ENCODE measurements around the gene QSOX2.
"Not testable (repeated sequence)": the region's sequence is repeated elsewhere in the genome, so short reads cannot be mapped to it uniquely, and the experiment has no call there.

QSOX2 gene

DNA sequence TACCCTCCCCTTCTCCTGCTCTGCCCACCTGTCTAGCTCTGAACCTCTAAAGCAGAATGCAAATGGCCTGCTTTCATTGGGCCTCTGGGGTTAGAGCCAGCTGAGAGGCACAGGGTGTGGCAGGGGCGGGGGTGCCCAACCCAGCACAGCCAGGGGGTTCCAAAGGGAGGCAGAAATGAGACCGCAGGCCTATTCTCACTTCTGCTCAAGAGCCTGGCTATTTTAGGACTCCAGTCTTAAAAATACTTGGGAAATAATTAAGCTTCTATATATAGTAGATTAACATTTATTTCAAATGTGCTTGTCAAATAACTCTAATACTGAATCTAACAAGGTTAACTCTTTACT, 5.7 kb downstream of the QSOX2 start:
- no peak overlapping the region for H3K4me3 ChIP-seq (replicated peaks; ENCODE audit: low read depth, low read length)
- no peak for TF ChIP-seq CTCF (IDR thresholded peaks at IDR 0.05; ENCODE audit: low read depth, low read length, missing control alignments)
- DNase-seq (ENCODE audit: extremely low read depth, low read depth), result no peak

- no peak for TF ChIP-seq CTCF (IDR thresholded peaks at IDR 0.05; ENCODE audit: low read depth, low read length, missing control alignments)
- no peak for DNase-seq (ENCODE audit: extremely low read depth, low read depth)
- H3K4me3 ChIP-seq (replicated peaks; ENCODE audit: low read depth, low read length), result no peak overlapping the region
Observed at GRCh38 chr9:136239135-136239982, 6.3 kb downstream of the QSOX2 start.

DNA sequence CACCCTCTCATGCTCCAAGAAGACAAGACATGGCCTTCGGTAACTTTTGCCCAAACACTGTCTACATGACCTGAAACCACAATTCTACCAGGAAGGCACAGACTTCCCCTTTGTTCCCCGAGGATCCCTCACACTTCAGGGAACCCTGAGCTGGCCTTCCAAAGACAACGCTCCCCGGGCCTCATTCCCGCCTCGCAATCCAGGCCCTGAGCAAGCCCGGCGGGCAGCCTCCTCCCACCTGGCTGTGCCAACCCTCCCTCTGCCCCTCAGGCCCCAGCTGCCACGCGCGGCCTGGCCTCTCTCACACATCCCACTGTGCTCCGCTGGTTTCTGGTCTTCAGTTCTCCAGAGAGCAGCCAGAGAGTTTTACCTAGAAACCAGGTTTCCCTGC, 7.3 kb downstream of the QSOX2 start:
- no peak for TF ChIP-seq CTCF (IDR thresholded peaks at IDR 0.05; ENCODE audit: low read depth, low read length, missing control alignments)
- no peak overlapping the region for H3K4me3 ChIP-seq (replicated peaks; ENCODE audit: low read depth, low read length)

GRCh38 chr9:136237486-136238341, 7.9 kb downstream of the QSOX2 start:
- DNase-seq (ENCODE audit: extremely low read depth, low read depth), result no peak
- no peak overlapping the region for H3K4me3 ChIP-seq (replicated peaks; ENCODE audit: low read depth, low read length)
- TF ChIP-seq CTCF (IDR thresholded peaks at IDR 0.05; ENCODE audit: low read depth, low read length, missing control alignments), result no peak

More for the DNA sequence above, 7.3 kb downstream of the QSOX2 start:
- DNase-seq (ENCODE audit: extremely low read depth, low read depth), result no peak

DNA sequence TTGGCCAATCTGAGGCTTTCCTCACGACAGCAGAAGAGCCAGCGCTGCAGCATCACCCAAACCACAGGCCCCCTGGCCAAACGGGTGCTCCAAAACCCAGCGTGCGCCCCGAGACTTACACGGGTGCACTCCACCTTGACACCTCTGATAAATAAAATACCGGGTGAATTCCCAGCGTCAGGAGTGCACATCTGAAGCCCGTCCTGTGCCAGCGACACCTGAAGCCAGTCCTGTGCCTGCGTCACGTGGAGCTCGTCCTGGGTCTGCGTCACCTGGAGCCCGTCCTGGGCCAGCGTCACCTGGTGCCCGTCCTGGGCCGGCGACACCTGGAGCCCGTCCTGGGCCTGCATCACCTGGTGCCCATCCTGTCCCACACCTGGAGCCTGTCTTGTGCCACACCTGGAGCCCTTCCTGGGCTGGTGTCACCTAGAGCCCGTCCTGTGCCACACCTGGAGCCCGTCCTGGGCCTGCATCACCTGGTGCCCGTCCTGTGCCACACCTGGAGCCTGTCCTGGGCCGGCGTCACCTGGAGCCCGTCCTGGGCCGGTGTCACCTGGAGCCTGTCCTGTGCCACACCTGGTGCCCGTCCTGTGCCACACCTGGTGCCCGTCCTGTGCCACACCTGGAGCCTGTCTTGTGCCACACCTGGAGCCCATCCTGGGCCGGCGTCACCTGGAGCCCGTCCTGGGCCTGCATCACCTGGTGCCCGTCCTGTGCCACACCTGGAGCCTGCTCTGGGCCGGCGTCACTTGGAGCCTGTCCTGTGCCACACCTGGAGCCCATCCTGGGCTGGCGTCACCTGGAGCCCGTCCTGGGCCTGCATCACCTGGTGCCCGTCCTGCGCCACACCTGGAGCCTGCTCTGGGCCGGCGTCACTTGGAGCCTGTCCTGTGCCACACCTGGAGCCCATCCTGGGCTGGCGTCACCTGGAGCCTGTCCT, 8.9 kb downstream of the QSOX2 start:
- DNase-seq (ENCODE audit: extremely low read depth, low read depth); H3K4me3 ChIP-seq (replicated peaks; ENCODE audit: low read depth, low read length): not testable (repeated sequence)

- DNase-seq (ENCODE audit: extremely low read depth, low read depth), result no peak
- TF ChIP-seq CTCF (IDR thresholded peaks at IDR 0.05; ENCODE audit: low read depth, low read length, missing control alignments), result no peak
Observed at GRCh38 chr9:136235709-136236455, 9.7 kb downstream of the QSOX2 start.

More at GRCh38 chr9:136235709-136236455, 9.7 kb downstream of the QSOX2 start:
- no peak overlapping the region for H3K4me3 ChIP-seq (replicated peaks; ENCODE audit: low read depth, low read length)

Measured in HFF-Myc (cell line).